ENCODE results near the gene NR1H3.
A peak's percentile ranks its signal among the peaks of the same experiment; 100 is the strongest.

The NR1H3 gene

DNA sequence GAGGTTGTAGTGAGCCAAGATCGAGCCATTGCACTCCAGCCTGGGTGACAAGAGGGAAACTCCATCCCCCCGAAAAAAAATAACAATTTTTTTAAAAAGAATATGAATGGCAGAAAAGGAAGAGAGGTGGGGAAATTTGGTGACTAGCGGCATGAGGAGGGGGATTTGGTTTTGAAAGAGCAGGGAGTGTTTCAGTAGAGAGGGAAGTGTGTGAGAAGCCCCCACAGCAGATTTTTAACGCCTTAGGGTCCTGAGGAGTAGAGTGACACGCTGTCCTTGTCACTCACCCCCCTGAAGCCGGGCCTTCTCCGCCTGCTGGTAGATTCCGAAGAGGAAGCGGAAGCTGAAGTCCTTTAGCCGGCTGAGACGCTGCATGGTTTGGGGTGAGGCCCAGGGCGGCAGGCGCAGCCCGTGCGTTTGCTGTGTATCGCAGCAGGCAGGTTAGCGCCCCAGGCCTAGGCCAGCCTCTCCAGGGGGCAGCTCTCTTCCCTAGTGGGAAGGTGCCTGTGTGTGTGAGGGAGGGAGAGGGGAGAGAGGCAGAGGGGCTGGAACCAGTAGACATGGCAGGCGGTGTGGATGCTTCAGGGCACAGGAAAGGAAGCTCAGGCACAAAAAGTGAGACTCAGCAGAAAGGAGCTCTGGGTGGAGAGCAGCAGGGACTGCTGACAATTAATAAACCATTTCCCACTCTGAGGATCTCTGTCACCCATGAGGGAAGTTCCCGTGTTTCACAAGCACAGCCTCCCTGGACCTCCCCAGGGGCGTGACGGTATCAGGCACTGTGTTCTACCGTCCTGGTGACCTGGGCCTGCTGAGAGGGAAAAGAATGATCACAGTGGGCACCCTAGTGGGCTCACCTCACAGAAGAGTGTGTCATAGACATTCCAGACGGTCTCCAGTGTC lies 13.1 kb upstream of the NR1H3 start:
- DNase-seq, result peak; percentile 97

DNA sequence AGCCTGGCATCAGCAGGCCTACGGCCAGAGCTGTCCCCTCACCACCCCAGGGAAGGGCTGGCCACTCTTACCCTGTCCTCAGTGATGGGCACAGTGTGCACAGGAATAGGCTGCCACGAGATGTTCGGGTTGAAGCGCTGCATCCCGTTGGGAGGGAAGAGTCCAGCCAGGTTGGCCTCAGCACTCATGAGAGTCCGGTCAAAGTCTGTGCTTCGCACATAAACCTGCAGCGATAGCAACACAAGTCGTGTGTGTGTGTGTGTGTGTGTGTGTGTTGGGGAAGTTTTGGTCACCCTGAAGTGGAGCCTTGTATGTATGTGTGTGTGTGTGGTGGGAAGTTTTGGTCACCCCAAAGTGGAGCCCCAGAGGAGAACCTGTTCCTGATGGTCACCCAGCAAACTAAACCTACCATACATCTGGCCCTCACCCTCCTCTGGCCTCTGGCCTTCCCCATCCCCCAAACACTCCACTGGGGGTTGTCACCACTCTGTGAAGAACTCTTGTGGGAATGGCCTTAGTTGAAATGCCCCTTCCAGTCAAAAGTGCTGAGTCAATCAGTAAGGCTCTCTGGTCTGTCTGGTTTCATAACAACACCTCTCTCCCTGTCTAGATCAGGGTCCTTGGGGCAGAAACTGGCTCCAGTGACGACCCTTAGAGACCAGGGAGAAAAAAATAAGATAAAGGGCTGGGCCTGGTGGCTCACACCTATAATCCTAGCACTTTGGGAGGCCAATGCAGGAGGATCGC lies 12.0 kb upstream of the NR1H3 start:
- DNase-seq, result no peak

DNA sequence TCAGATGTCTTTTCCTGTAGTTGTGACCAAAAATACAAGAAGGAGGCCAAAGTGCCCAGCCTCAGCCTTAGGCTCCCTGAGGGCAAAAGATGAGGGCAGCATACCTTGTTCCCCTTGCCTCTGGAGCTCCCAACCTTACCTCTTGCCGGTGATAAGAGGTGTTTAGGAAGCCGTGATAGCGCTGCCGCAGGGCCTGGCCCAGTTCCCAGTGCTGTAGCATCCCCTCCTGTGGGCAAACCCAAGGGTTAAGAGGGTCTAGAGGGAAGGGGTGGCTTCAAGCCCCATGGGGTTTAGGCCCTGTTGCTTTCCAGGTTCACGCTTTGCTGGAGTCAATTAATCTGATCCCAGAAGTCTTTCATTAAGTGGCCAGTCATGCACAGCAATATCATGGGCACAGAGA lies 10.3 kb upstream of the NR1H3 start:
- no peak for DNase-seq

DNA sequence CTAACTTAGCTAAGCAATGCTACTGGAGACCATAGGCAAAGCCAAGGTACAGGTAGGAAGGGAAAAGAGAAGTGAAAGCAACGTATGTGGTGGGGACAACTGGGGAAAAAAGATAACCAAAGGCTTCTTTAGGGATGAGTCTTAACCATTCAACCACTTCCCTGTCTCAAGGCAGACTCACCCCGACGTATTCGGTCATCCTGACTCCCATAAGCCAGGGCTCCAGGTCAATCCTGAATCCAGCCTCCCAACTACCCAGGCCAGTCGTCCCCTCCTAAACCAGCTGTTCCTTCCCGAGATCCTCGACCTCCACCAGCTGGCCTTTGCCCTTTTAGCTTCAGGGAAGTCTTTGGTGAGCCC lies 9.5 kb upstream of the NR1H3 start:
- peak; percentile 74 for DNase-seq

DNA sequence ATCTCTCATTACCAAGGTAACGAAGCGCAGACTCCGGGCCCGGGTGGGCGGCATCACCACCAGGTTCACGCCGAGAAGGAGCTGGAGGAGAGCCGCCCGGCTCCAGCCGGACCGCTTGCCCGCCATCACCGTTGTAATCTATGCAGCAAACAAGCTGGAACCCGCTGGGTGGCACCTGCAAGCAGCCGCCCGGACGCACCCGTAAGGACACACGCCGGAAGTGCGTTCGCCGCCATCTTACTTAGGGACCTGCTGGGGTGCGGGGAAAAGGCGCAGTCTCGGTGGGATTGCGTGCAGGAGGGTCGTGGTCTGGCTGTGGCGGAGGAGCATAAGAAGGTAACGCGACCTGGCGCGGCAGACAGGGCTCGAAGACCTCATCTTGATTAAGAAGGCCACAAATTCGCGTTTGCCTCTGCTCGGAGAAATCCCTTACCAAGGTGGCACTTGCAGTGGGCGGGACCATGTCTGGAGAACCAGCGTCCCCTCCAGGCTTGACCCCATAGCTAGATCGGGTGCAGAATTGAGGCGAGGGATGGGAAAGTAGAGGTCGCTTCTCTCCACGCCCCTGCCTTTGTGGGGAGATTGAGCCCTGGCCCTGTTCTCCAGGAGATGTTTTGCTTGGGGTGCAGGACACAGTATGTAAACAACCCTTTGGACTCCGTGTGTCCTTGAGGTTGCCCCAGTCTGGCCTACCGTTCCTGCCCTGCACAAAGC lies 9.0 kb upstream of the NR1H3 start, which contains the start of gene ACP2:
ACP2 (minus strand) TSS at position 151 of the 714 bp plus-strand sequence; CDS start at position 126, 25 bp downstream.
- DNase-seq, result peak; percentile 90

DNA sequence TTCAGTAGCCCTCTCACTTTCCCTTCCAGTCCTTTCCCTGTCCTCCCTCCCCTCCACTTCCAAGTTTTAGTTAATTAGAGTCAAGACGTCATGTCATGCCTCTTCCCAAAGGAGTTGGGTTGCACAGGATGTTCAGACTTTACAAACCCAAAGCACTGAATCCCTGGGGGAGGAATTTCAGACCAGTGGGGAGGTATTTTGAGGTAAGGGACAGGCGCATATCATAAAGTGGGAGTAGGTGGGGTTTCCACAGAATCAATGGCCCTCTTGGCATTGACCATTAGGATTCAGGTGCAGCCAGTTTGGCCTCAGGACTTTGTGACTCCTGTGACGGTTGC lies 8.4 kb upstream of the NR1H3 start:
- no peak for DNase-seq

DNA sequence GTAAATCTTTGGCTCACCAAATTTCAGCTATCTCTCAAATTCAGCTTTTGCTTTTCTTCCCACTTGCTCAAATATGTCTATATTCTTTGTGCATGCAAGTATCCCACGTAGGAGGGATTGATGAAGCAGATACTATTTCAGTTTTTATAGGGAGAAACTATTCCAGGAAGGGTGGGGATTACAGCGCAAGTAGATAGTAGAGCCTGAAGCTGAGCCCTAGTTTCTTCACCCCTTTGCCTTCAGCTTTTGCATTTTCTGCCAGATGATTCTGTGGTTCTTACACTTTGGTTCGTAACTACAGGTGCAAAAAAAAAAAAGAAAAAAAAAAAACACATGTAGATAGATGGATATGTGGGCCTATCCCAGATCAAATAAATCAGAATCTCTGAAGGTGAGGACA lies 6.0 kb upstream of the NR1H3 start:
- DNase-seq, result no peak

DNA sequence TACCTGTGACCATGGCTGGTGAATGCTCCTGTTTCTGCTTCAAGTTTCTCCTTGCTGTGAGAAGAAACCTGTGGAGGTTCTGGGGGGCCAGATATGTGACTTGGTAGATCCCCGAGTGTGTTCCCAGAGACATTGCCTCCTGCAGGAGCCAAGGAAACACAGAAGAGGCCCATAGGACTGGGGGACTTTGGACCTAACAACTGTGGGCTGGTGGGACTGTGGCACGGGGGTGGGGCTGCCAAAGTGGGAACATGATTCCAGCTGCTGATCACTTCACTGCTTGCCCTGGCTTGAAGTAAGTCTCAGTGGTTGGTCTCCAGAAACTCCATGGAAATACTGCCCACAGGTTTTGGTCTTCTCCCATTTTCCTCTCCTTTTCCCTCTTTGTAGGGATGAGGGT lies 4.1 kb upstream of the NR1H3 start:
- no peak for DNase-seq

DNA sequence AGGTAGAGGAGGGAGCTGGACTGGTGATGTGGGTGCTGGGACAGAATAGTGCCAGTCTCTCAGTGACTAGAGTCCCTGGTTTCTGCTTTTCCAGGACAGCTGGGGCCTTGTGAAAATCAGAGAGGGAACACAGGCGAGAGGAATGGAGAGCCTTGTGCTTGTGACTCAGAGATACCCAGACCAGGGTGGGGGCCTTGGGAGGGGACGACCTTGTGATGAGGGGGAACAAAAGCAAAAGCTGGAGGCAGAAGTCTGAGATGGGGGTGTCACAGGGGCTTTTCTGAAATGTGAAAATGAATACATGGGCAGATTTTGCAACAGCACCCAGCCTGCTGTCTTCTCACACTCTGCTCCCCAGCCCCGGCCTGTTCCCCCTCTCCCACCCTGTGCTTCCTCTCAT lies 3.4 kb upstream of the NR1H3 start:
- DNase-seq, result peak; percentile 96

DNA sequence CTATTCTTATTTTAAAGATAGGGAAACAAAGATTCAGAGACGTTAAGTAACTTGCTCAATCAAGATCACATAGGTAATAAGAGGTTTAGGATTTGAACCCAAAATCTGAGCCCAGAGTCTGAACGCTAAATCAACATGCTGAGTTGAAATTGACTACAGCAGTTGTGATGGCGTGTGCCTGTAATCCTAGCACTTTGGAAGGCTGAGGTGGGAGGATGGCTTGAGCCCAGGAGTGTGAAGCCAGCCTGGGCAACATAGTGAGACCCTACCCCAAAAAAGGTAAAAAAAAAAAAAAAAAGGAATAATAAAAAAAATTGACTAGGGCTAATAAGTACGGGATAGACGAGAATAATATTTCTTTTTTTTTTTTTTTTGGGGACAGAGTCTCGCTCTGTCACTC lies 1.4 kb upstream of the NR1H3 start:
- DNase-seq, result no peak

DNA sequence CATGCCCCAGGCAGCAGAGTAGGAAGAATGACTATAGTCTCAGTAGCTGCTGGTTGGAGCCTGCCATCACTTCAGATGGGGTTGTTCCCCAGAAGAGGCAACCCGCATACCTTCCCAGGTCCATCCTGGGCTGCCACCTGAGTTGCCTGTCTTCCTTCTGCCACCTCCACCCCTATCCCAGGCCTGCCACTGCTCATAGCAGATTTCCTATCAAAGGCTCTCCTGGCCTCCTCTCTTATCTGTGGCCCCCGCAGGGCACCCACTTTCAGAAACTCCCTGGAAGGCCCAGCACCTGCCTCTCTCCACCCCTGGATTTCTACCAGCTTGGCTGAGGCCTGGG lies 649 bp upstream of the NR1H3 start:
- no peak for DNase-seq

DNA sequence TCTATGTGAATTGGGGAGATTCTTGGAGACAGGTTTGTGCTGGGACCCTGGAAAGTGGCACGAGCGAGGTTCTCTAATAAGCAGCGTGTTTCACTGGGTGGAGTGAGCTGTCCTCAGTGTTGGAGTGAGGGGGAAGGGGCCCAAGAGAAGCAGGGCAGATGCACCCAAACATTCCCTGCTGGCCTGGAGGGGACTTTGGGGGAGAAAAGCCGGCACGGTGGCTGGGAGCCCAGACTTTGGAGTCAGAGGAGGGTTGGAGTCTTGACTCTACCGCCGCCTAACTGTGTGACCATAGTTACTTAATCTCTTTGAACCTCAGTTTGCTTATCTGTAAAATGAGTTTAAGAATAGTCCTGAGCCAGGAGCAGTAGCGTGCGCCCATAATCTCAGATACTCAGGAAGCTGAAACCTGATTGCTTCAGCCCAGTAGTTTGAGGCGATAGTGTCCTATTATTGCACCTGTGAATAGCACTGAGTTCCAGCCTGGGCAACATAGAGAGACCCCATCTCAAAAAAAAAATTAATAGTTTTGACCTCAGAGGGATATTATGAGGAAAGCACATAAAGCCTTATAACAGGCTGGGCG lies 614 bp downstream of the NR1H3 start:
- DNase-seq, result no peak

DNA sequence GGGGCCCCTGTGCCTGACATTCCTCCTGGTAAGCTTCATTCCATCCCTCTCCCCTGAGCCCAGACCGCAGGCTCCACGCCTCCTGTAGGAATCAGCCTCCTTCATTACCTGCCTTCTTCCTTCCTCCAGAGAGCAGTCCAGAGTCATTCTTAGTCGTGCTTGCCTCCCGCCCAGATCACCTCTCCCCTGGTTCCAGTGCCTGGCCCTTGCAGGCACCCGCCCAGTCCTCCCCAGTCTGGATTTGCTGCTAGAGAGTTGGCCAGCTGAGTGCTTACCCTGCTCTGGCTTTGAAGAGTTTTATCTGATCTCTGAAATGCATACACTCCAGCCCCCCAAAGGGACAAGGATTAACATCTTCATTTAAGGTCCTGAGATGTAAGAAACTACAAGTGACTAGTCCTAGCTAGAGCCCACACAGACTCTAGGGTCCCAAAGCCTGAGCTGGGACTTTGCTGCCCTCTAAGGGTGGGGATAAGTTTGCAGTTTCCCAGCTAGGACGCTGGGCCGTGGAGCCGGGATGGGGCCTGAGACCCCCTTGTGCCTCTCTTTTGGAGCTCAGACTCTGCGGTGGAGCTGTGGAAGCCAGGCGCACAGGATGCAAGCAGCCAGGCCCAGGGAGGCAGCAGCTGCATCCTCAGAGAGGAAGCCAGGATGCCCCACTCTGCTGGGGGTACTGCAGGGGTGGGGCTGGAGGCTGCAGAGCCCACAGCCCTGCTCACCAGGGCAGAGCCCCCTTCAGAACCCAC lies 1.6 kb downstream of the NR1H3 start:
- DNase-seq, result peak; percentile 61

DNA sequence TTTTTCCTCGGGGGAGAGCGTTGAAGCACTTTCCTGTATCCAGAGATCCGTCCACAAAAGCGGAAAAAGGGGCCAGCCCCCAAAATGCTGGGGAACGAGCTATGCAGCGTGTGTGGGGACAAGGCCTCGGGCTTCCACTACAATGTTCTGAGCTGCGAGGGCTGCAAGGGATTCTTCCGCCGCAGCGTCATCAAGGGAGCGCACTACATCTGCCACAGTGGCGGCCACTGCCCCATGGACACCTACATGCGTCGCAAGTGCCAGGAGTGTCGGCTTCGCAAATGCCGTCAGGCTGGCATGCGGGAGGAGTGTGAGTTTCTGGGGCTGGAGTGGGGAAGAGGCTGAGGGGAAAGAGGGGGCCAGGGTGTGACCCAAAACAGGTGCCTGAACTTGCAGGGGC lies 2.6 kb downstream of the NR1H3 start:
- DNase-seq, result no peak

DNA sequence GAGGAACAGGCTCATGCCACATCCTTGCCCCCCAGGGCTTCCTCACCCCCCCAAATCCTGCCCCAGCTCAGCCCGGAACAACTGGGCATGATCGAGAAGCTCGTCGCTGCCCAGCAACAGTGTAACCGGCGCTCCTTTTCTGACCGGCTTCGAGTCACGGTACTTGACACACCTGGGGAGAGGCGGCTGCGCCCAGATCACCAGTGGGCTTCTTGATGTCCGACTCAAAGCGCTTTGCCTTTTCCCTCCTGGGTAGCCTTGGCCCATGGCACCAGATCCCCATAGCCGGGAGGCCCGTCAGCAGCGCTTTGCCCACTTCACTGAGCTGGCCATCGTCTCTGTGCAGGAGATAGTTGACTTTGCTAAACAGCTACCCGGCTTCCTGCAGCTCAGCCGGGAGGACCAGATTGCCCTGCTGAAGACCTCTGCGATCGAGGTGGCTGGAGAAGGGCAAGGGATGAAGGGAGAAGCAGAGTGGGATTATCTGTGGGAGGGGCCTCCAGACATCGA lies 3.5 kb downstream of the NR1H3 start:
- DNase-seq, result no peak

DNA sequence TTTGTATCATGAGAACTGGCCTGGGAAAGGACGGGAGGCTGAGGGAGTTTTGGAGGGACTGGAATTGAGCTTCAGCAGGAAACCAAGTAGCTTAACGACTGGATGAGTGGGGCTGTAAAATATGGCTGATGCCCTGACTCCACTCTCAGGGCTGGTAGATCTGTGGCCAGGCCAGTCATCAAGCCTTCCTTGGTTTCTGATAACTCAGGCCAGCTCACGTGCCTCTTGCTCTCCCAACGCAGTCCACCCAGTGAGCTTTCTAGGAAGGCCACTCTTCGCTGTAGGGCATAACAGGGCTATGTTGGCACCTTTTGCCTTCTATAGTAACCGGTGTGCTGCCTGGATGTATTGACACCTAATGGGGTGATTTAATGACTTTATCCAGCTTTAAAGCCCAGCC lies 6.3 kb downstream of the NR1H3 start:
- no peak for DNase-seq

DNA sequence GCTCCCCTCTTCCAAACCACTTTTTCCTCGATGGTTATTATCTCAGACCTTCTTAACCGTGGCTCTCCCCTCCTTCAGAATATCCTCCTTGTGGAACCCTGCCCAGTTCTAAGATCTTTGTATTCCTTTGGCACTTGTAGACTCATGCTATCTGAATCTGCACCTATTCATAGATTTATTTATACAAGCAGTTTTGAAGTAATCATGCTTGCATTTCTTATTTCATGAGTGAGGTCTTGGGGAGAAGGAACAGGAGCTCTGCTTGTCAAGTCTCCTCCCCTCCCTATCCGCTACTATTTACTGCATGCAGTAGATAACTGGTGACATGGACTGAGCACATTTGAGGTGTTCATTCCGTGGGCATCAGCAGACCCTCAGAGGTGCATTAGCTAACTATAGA lies 6.7 kb downstream of the NR1H3 start:
- DNase-seq, result no peak

DNA sequence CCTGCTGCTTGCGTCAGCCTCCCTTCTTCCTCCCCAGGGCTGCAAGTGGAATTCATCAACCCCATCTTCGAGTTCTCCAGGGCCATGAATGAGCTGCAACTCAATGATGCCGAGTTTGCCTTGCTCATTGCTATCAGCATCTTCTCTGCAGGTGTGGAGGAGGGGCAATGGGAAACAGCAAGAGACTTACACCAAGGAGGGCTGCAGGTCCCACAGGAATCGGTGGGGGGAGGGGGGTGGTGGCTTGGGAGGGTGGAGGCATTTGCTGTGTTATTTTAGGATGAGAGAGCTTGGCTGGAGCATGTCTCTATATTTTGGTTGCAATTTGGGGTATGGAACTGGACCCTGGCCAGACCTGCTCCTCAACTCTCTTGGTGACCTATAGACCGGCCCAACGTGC lies 10.1 kb downstream of the NR1H3 start:
- DNase-seq, result no peak

DNA sequence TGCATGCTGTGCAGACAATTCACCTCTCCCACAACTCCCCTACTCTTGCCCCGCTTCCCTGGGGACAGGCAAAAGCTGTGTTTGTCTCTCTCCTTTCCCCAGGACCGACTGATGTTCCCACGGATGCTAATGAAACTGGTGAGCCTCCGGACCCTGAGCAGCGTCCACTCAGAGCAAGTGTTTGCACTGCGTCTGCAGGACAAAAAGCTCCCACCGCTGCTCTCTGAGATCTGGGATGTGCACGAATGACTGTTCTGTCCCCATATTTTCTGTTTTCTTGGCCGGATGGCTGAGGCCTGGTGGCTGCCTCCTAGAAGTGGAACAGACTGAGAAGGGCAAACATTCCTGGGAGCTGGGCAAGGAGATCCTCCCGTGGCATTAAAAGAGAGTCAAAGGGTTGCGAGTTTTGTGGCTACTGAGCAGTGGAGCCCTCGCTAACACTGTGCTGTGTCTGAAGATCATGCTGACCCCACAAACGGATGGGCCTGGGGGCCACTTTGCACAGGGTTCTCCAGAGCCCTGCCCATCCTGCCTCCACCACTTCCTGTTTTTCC lies 10.7 kb downstream of the NR1H3 start:
- DNase-seq, result no peak

DNA sequence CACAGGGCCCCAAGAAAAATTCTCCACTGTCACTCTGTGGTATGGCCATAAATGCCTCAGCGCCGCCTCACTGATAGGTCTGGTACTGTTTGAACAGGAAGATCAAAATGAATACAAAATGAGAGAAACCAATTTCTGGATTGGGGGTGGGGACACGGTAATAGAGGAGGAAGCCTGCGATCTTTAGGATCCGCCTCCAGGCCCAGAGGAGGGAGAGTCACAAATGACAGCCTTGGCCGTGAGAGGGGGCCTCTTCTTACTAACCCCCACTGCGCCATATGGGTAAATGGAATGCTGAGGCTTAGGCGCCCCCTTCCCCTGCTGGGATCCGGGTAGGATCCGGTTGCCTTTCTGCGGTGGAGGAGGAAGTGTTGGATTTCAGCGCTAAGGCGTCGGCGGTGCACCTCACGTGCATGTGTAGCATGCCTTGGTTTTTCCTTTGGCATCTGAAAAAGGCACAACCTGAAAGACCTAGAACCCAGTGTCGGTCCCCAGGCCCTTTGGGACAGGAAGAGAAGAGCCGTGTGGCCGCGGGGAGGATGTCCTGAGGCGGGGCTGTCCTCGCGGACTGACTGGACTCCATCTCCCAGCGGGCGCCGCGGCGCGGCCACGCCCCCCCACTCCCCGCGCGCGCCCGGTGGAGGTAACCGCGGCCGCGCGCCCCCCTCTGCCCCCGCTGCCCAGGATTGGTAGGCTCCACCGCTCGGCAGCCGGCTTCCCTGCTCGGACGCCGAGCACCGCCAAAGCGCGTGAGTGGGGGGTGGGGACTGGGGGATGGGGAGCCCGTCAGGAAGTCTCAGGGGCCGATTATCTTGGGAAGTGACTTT lies 11.4 kb downstream of the NR1H3 start:
- DNase-seq, result peak; percentile 76

DNA sequence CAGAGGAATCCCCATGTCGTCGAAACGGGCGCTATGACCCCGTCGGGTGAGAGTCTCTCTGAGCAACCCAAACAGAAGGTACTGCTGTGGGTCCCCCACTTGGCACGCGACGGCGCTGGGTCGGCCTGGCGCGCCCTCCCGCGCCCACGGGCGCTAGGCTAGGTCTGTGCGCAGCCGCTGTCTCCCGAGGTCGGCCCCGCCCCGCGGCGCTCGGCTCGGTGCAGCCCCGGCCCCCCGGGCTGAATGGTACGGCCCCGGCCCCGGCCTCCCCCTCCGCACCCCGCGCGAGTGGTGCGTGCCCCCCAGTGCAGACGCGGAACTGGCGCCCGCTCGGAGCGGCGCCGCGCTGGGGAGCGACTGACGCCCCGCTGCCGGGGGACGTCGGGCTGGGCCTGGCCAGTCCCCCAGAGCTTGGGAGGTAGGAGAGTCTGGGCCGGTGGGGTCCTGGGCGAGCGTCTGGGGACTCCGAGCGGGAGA lies 12.1 kb downstream of the NR1H3 start, which contains the start of gene MADD:
MADD (plus strand) TSS at position 305 of the 477 bp plus-strand sequence.
- DNase-seq, result peak; percentile 80
